Measurements from ENCODE around the gene IP6K3. TPM values are rescaled to one million over a fixed set of nuclear protein-coding genes. Genes with fewer than 3 reads are reported as not detected.

IP6K3 gene
- total and polyA plus RNA-seq, 2 experiments from 2014 or later, result 0.14 to 0.16 TPM

- Histone ChIP-seq H3K4me1 (ENCODE audit: insufficient read depth) (peaks cover 60% of the 10 kb centered on the region), H3K27me3 (ENCODE audit: insufficient read depth) (no peaks in the 10 kb centered on the region), H3K9me2 (ENCODE audit: insufficient read depth) (peaks cover 4% of the 10 kb centered on the region; the same call in 1 of the 2 replicates), H4K20me1 (replicated peaks; ENCODE audit: insufficient read depth) (peaks cover 11% of the 10 kb centered on the region; the same call in 1 of the 2 replicates), H3K4me3 (peak overlapping the region; percentile 86; the same call in 1 of the 2 replicates), H3F3A (replicated peaks; ENCODE audit: low read depth) (peaks cover 13% of the 10 kb centered on the region; the same call in 1 of the 2 replicates), H3K4me2 (peak overlapping the region; percentile 82), H2AFZ (no peak overlapping the region), H3K79me2 (replicated peaks; ENCODE audit: insufficient read depth) (peaks cover 37% of the 10 kb centered on the region), H3K27ac (ENCODE audit: low read depth) (0 out of 2 replicates have a peak overlapping the region, but pooled peaks have one; percentile 69), H3K36me3 (ENCODE audit: insufficient read depth) (peaks cover 12% of the 10 kb centered on the region; the same call in 1 of the 2 replicates)
- TF ChIP-seq EZH2 (IDR thresholded peaks at IDR 0.05; ENCODE audit: low read depth, unreplicated experiment), result no peak
- Mint-ChIP-seq H3K4me1 (peaks cover 73% of the 10 kb centered on the region), H3K4me3 (no peak overlapping the region), H3K27ac (no peak overlapping the region), H3K27me3 (ENCODE audit: insufficient read depth, low read depth, poor library complexity) (peaks cover 13% of the 10 kb centered on the region), H3K9me3 (no peaks in the 10 kb centered on the region), H3K36me3 (ENCODE audit: low read depth) (peaks cover 42% of the 10 kb centered on the region)
- no peak for ATAC-seq
- DNase-seq (ENCODE audit: low spot score), result no peak
These were observed 39.1 kb upstream of the IP6K3 start for GRCh38 chr6:33785778-33786177.

- Histone ChIP-seq H2AFZ (no peak overlapping the region), H3K36me3 (ENCODE audit: insufficient read depth) (peaks cover 12% of the 10 kb centered on the region; the same call in 1 of the 2 replicates), H3K27me3 (ENCODE audit: insufficient read depth) (no peaks in the 10 kb centered on the region), H3K9me2 (ENCODE audit: insufficient read depth) (peaks cover 4% of the 10 kb centered on the region; the same call in 1 of the 2 replicates), H3K4me2 (peak overlapping the region; percentile 82), H3K4me3 (no peak overlapping the region), H3K4me1 (ENCODE audit: insufficient read depth) (peaks cover 60% of the 10 kb centered on the region), H3F3A (replicated peaks; ENCODE audit: low read depth) (peaks cover 11% of the 10 kb centered on the region; the same call in 1 of the 2 replicates), H3K27ac (ENCODE audit: low read depth) (peak overlapping the region; percentile 69; the same call in 1 of the 2 replicates), H3K79me2 (replicated peaks; ENCODE audit: insufficient read depth) (peaks cover 37% of the 10 kb centered on the region), H4K20me1 (replicated peaks; ENCODE audit: insufficient read depth) (peaks cover 11% of the 10 kb centered on the region; the same call in 1 of the 2 replicates)
- peaks cover 14% of the 10 kb centered on the region for H3K27me3 Mint-ChIP-seq (ENCODE audit: insufficient read depth, low read depth, poor library complexity)
- H3K9me3 Mint-ChIP-seq, result no peaks in the 10 kb centered on the region
- H3K4me1 Mint-ChIP-seq, result peaks cover 73% of the 10 kb centered on the region
- ATAC-seq, result no peak
- DNase-seq (ENCODE audit: low spot score), result no peak
- no peak overlapping the region; the same call in 2 of the 3 replicates for H3K4me3 Mint-ChIP-seq
- peaks cover 51% of the 10 kb centered on the region for H3K36me3 Mint-ChIP-seq (ENCODE audit: low read depth)
- H3K27ac Mint-ChIP-seq, result peak overlapping the region; percentile 76
- TF ChIP-seq ZNF114 (CRISPR knock-in tag; IDR thresholded peaks at IDR 0.05) (no peak), POLR2AphosphoS5 (IDR thresholded peaks at IDR 0.05; ENCODE audit: low read depth) (no peak), EZH2phosphoT487 (IDR thresholded peaks at IDR 0.05; ENCODE audit: unreplicated experiment) (no peak), NANOG (IDR thresholded peaks at IDR 0.05; ENCODE audit: borderline replicate concordance) (no peak), CTCF (conservative IDR thresholded peaks at IDR 0.05; ENCODE audit: low read depth in 2 of 2) (no peak), JUNB (IDR thresholded peaks at IDR 0.05; ENCODE audit: unreplicated experiment) (no peak), STAT1 (IDR thresholded peaks at IDR 0.05; ENCODE audit: unreplicated experiment) (no peak), REST (IDR thresholded peaks at IDR 0.05; ENCODE audit: unreplicated experiment) (no peak), CREB1 (CRISPR knock-in tag; IDR thresholded peaks at IDR 0.05; ENCODE audit: low read depth) (no peak), ETS1 (IDR thresholded peaks at IDR 0.05) (no peak), ZNF331 (CRISPR knock-in tag; IDR thresholded peaks at IDR 0.05; ENCODE audit: low read depth) (no peak), EZH2 (IDR thresholded peaks at IDR 0.05; ENCODE audit: low read depth, unreplicated experiment) (no peak)
These were observed 38.1 kb upstream of the IP6K3 start for GRCh38 chr6:33784787-33785186.

All from GM23338 (cell line).